Stimulated activated CD4-positive, alpha-beta T cell treated with anti-CD3 and anti-CD28 coated beads, Interleukin-12 subunit alpha, Interleukin-12 subunit beta, amount 100 ng/mL, for 24 hours (primary cell): ENCODE results near the gene CDH12.
"Not testable (repeated sequence)": the region's sequence is repeated elsewhere in the genome, so short reads cannot be mapped to it uniquely, and the experiment has no call there.

Experiments used
- DNase-seq, 2 experiments: peaks; one replicate each; pipeline ENCODE4 v3.0.0-alpha.2; 2020; ENCODE audit warnings: low read depth in 2 of 2

Gene CDH12

GRCh38 chr5:22154779-22155178 is 698.4 kb downstream of the CDH12 start:
- not testable (repeated sequence) for DNase-seq

DNA sequence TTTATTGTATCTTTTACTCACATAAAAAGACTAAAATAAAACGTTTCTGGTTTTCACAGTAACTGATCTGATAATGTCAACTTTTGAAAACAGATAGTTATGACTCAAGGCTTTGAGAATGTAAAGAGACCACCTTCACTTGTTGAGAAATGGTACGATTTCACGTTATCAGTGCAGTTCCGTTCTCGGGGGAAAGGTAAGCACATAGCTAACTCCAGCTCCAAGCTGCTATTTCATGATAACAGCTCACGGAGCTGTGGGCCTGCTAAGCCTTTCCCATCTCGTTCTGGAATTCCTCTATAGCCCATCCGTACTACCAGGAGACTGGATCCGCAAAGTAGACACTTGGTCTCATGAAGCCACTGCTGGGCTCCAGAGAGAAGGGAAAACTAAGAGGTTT is 701.3 kb downstream of the CDH12 start:
- DNase-seq, result not testable (repeated sequence)

GRCh38 chr5:22140418-22140817 is 712.7 kb downstream of the CDH12 start:
- not testable (repeated sequence) for DNase-seq

GRCh38 chr5:22139662-22140300 is 713.4 kb downstream of the CDH12 start:
- not testable (repeated sequence) for DNase-seq

- no peak for DNase-seq
Observed at GRCh38 chr5:22111320-22111719, 741.8 kb downstream of the CDH12 start.

DNA sequence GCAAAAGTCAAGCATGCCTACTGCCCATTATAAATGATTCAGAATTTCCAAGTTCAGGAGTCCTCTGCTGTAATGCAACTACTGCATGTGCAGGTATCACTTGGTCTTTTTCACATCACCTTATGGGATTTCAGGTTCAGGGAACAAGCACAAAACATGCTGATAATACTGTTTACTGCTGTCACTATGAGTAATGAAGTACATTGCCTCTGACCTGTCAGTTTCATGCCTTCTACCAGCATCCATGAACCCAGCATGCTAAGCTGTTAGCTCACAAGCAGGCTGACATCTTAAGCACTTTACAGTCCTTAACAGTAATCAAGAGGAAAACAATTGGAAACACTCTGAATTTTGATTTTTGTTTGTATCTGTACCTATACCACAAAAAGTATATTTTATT is 743.8 kb downstream of the CDH12 start:
- DNase-seq, result no peak

DNA sequence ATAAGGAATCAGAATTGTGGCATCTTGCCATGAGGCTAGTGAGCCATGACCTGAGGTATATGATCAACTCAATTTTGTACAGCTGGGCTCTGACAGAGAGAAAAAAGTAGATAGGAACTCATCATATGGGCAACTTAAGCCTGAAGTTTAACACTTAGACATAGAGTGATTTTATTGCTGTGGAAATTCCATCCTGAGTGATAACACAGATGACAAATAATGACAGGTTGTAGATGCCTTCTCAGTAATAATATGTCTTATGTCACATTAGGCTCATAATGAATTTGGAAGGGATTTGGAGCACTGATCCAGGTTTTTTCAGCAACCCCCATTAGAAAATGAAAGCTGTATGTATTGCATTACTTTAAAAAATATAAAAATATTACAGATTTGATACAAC is 744.6 kb downstream of the CDH12 start:
- no peak for DNase-seq

DNA sequence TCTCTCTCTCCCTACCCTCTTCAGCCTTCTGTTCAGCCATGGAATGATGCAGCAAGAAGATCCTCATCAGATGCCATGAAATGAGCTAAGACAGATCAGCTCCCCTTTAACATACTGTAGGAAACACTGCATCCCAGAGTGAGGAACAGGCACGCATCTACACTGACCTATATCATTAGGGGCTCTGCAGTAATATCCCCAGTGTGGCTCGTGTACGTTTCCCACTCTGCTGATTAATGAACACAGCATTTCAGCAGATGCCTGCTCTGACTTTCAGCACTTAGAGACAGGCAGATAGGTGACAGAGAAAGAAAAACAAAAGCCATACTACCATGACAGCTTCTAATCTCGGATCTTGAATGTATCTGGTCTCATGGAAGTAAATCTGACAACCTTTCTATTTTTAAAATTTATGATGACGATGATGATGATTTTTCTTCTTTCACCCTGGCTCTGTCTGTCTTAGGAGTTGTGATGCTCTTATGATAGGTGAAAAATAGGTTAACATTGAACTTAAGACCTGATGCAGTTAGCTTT is 750.3 kb downstream of the CDH12 start:
- no peak for DNase-seq

DNA sequence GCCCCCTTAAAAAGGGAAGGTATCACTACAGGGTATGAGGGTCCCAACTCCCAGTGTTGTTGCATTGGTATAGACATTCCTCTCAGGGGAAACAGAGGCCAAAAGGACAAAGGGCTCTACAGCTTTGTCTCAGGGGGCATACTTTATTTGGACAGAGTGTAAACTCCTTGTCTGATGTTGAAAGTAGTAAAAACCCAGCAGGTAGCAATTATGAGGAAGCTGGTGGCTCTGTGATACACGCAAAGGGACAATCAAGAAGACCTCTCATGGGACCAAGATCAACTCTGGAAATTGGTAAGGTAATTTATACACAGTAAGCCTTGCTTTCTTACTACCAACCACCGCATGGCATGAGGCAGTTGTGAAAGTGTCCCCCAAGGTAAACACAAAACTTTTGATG is 764.6 kb downstream of the CDH12 start:
- DNase-seq, result no peak

GRCh38 chr5:22079566-22079965 is 773.6 kb downstream of the CDH12 start:
- no peak for DNase-seq

- no peak for DNase-seq
Observed at GRCh38 chr5:22079002-22079401, 774.1 kb downstream of the CDH12 start.

GRCh38 chr5:22076586-22076985 is 776.6 kb downstream of the CDH12 start:
- no peak for DNase-seq

DNA sequence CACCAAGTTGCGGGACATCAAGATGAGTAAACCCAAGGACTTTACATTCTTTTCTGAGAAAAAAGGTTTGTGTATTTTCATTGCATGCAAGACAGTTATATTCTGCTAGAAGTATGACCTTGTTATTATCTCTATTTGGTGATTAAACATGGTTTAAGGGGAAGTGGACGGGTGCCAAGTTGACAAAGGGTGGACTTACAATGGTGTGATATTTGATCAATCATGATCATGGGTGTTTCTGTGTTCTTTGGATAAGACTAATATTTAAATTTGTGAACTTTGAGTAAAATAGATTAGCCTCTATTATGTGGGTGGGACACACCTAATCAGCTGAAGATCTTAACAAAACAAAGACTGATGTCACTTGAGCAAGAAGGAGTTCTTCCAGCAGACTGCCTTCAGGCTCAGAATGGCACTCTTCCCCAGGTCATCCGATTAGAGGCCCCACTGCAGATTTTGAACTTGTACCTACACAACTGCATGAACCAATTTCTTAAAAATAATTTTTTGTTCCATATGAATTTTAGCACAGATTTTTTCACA is 782.9 kb downstream of the CDH12 start:
- no peak for DNase-seq

DNA sequence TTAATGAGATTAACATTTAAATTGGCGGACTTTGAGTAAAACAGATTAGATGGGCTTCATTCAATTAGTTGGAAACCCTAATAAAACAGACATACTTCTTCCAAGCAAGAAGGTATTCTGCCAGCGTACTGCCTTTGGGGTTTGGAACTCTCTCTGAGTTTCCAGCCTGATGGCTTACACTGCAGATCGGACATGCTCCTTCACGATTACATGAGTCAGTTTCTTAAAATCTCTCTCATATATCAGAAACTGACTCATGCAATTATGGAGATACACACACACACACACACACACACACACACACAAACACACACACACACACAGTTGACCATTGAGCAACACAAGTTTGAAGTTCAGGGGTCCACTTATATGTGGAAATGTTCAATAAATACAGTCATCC is 789.4 kb downstream of the CDH12 start:
- DNase-seq, result no peak

DNA sequence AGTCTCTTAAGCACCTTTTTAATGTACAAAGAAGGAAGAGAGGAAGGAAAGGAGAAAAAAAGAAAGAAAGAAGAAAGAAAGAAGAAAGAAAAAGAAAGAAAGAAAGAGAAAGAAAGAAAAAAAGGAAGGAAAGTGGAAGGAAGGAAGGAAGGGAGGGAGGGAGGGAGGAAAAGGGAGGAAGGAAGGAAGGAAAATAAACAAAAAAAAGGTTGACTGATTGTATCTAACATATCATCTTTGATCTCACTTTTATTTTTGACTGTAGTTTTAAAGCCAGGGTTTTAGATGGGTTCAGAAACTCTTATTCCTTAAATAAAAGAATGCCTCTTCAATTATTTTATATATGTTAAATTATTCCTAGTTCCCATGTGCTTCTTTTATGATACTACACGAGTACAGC is 794.5 kb downstream of the CDH12 start:
- no peak for DNase-seq

DNA sequence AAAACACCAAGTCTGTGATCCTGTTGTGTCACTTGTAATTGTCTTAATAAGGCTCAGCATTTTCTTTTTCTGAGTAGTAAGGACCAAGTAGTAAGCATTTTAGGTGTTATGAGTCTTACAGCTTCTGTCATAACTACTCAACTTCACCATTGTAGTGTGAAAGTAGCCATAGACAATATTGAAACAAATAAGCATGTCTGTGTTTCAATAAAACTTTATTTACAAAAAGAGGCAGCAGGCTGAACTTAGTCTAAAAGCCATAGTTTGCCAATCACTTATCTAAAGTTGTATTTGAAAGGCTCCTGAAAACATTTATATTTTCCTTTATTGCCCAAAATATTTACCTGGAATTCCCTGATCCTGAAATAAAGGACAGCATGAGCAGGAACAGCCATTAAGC is 796.1 kb downstream of the CDH12 start:
- DNase-seq, result no peak

DNA sequence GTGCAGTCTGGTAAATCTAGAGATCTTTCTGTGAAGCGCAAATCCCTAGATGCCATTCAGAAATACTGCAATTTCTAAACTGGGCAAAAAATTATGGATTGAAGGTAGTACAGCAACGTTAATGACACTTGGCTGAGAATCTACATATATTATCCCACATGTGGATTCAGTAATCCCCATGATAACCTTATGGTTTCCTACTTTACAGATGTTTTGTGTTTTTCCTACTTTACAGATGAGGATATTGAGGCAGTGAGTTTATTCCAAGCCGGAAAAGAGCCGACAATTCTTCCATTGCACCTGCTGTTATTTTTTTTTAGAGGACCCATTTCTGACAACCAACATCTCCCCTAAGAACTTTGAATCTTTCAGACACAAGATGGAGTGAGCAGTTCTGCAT is 796.5 kb downstream of the CDH12 start:
- DNase-seq, result no peak

- no peak for DNase-seq
Observed at GRCh38 chr5:22053195-22053594, 799.9 kb downstream of the CDH12 start.

- DNase-seq, result no peak
Observed at GRCh38 chr5:22051881-22052280, 801.3 kb downstream of the CDH12 start.

GRCh38 chr5:22050931-22051330 is 802.2 kb downstream of the CDH12 start:
- DNase-seq, result no peak

DNA sequence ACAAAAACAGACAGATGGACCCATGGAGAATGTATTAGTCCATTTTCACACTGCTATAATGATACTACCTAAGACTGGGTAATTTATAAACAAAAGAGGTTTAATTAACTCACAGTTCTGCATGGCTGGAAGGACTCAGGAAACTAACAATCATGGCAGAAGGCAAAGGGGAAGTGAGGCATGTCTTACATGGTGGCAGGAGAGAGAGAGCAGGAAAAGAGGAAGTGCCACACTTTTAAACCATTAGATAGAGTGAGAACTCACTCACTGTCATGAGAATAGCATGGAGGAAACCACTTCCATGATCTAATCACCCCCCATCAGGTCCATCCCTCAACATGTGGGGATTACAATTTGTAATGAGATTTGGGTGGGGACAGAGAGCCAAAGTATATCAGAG is 808.9 kb downstream of the CDH12 start:
- no peak for DNase-seq

GRCh38 chr5:22036061-22036460 is 817.1 kb downstream of the CDH12 start:
- DNase-seq, result no peak

DNA sequence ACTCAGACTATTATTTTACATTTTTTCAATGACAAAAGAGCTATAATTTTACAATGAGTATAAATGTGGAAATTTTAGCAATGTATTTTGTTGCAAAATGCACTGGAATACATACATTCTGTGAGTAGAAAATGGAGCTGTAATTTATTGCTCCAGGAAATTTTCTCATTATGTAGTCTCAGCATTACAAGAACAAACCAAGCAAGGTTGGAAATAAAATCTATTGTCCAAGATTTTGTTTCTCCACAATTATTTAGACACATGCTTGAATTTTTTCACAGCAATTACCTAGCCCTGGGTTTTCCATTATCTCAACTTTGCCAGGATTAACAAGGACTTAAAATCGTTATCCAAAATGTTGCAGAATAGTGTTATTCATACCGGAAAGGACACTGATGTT is 820.1 kb downstream of the CDH12 start:
- DNase-seq, result no peak

- no peak for DNase-seq
Observed at GRCh38 chr5:22023784-22024183, 829.4 kb downstream of the CDH12 start.
